OCI-LY3 (cell line): ENCODE results near the gene RPS3.

Experiments used
- H2AFZ ChIP-seq: fragments of 200-600, 300-600 bp; shearing (Covaris generic); 2 replicates; pipeline ENCODE4 v1.6.0; 2014; ENCODE audit warnings: antibody characterized with exemption, low read depth, low read length
- H3K27ac ChIP-seq: fragments of 200-600, 300-600 bp; sonication (generic); 2 replicates; pipeline ENCODE4 v1.5.1; 2014; ENCODE audit warnings: mild to moderate bottlenecking, low read length, moderate library complexity, mixed read lengths
- H3K27me3 ChIP-seq: fragments of 200-600, 300-600 bp; sonication (generic); 2 replicates; pipeline ENCODE4 v1.6.1; 2014; ENCODE audit warnings: low read depth, low read length, mixed read lengths
- H3K36me3 ChIP-seq: fragments of 200-600, 300-600 bp; sonication (generic); replicated peaks from 2 replicates; pipeline ENCODE3; 2014; ENCODE audit warnings: low read depth, low read length, mixed read lengths
- H3K4me1 ChIP-seq: fragments of 300-600, 200-600 bp; sonication (generic); 2 replicates; pipeline ENCODE4 v1.6.1; 2014; ENCODE audit warnings: low read length, mixed read lengths
- H3K4me2 ChIP-seq: fragments of 200-600, 300-600 bp; sonication (generic); 2 replicates; pipeline ENCODE4 v1.6.1; 2014; ENCODE audit warnings: low read length, mixed read lengths
- H3K4me3 ChIP-seq: fragments of 300-600, 200-600 bp; sonication (generic); 2 replicates; pipeline ENCODE4 v1.5.1; 2014; ENCODE audit warnings: antibody characterized with exemption, mild to moderate bottlenecking, low read length, moderate library complexity
- H3K79me2 ChIP-seq: fragments of 300-600, 200-600 bp; shearing (Covaris generic); 2 replicates; pipeline ENCODE4 v1.6.1; 2014; ENCODE audit warnings: mild to moderate bottlenecking, low read length, mixed read lengths
- H3K9ac ChIP-seq: fragments of 300-600, 200-600 bp; shearing (Covaris generic); 2 replicates; pipeline ENCODE4 v1.6.0; 2014; ENCODE audit warnings: mild to moderate bottlenecking, low read length, moderate library complexity
- H3K9me3 ChIP-seq: fragments of 200-600, 300-600 bp; shearing (Covaris generic); 2 replicates; pipeline ENCODE4 v1.6.1; 2014; ENCODE audit warnings: low read length, mixed read lengths; ENCODE audit not compliant: insufficient read depth
- H4K20me1 ChIP-seq: fragments of 200-600, 300-600 bp; sonication (generic); 2 replicates; pipeline ENCODE4 v1.6.1; 2016; ENCODE audit warnings: low read length, mixed read lengths; ENCODE audit not compliant: insufficient read depth
- CTCF ChIP-seq: fragments of 200-600, 300-600 bp; sonication (generic); IDR thresholded peaks from 2 replicates; pipeline ENCODE4 v1.5.1; 2014; ENCODE audit warnings: antibody characterized with exemption, low read length, low read depth
- EZH2phosphoT487 ChIP-seq: fragments of 200-600 bp; shearing (Covaris generic); IDR thresholded peaks from 2 replicates; pipeline ENCODE4 v1.6.1; 2018; ENCODE audit warnings: antibody characterized with exemption, mixed run types, low read depth

Gene RPS3

GRCh38 chr11:75433443-75433842 is 34.1 kb downstream of the RPS3 start:
- H4K20me1 ChIP-seq: no peaks in the 10 kb centered on the region
- TF ChIP-seq EZH2phosphoT487 (no peak), CTCF (no peak)
- no peak overlapping the region for H3K9ac ChIP-seq
- no peaks in the 10 kb centered on the region for H3K4me1 ChIP-seq
- no peak overlapping the region for H3K4me2 ChIP-seq
- H3K79me2 ChIP-seq: no peaks in the 10 kb centered on the region
- H3K27ac ChIP-seq: no peak overlapping the region
- no peak overlapping the region for H2AFZ ChIP-seq
- H3K4me3 ChIP-seq: no peak overlapping the region
- no peaks in the 10 kb centered on the region for H3K9me3 ChIP-seq
- H3K27me3 ChIP-seq: peaks cover 24% of the 10 kb centered on the region
- no peaks in the 10 kb centered on the region for H3K36me3 ChIP-seq

- Histone ChIP-seq H3K36me3 (no peaks in the 10 kb centered on the region), H3K9ac (no peak overlapping the region), H3K4me2 (no peak overlapping the region), H4K20me1 (no peaks in the 10 kb centered on the region), H3K9me3 (no peaks in the 10 kb centered on the region), H3K4me1 (no peaks in the 10 kb centered on the region), H3K4me3 (no peak overlapping the region), H3K27ac (no peak overlapping the region), H2AFZ (no peak overlapping the region), H3K79me2 (no peaks in the 10 kb centered on the region), H3K27me3 (peaks cover 26% of the 10 kb centered on the region)
- TF ChIP-seq EZH2phosphoT487: no peak
- no peak for TF ChIP-seq CTCF
These were observed 34.7 kb downstream of the RPS3 start for GRCh38 chr11:75434051-75434450.

- TF ChIP-seq EZH2phosphoT487 (no peak), CTCF (no peak)
- no peak overlapping the region for H3K27ac ChIP-seq
- no peaks in the 10 kb centered on the region for H3K79me2 ChIP-seq
- no peak overlapping the region for H2AFZ ChIP-seq
- H3K4me3 ChIP-seq: no peak overlapping the region
- no peaks in the 10 kb centered on the region for H3K4me1 ChIP-seq
- no peak overlapping the region for H3K4me2 ChIP-seq
- H4K20me1 ChIP-seq: no peaks in the 10 kb centered on the region
- H3K36me3 ChIP-seq: no peaks in the 10 kb centered on the region
- no peak overlapping the region for H3K9ac ChIP-seq
- peaks cover 26% of the 10 kb centered on the region for H3K27me3 ChIP-seq
- no peaks in the 10 kb centered on the region for H3K9me3 ChIP-seq
These were observed 35.7 kb downstream of the RPS3 start for GRCh38 chr11:75434886-75435570.

- Histone ChIP-seq H3K79me2 (no peaks in the 10 kb centered on the region), H3K27ac (no peak overlapping the region), H3K4me2 (no peak overlapping the region), H3K4me3 (no peak overlapping the region), H3K9ac (no peak overlapping the region), H3K36me3 (no peaks in the 10 kb centered on the region), H2AFZ (no peak overlapping the region), H3K4me1 (no peaks in the 10 kb centered on the region), H3K9me3 (no peaks in the 10 kb centered on the region), H3K27me3 (peaks cover 26% of the 10 kb centered on the region), H4K20me1 (no peaks in the 10 kb centered on the region)
- TF ChIP-seq EZH2phosphoT487 (no peak), CTCF (no peak)
These were observed 36.2 kb downstream of the RPS3 start for GRCh38 chr11:75435571-75435925.
